Memory B cell (primary cell): Measurements from ENCODE around the gene CDC42BPA.

Experiments used
- ATAC-seq: fragments of 150-1000 bp; cut with Tn5 transposase; 2 replicates; pipeline ENCODE4 v1.10.0; 2021; ENCODE audit warnings: low read depth, mild to moderate bottlenecking, moderate library complexity
- DNase-seq, 2 donors: peaks; one replicate each; pipeline ENCODE4 v3.0.0; 2022; ENCODE audit warnings: low spot score in 2 of 2
- H3K27ac Mint-ChIP-seq: one replicate; pipeline ENCODE4 v1.8.0; 2022; ENCODE audit warnings: mild to moderate bottlenecking, moderate library complexity, mixed read lengths
- H3K27me3 Mint-ChIP-seq: one replicate; pipeline ENCODE4 v1.8.0; 2022; ENCODE audit warnings: mixed read lengths
- H3K36me3 Mint-ChIP-seq: one replicate; pipeline ENCODE4 v1.8.0; 2022; ENCODE audit warnings: mild to moderate bottlenecking, mixed read lengths
- H3K4me1 Mint-ChIP-seq: one replicate; pipeline ENCODE4 v1.8.0; 2022; ENCODE audit warnings: mixed read lengths
- H3K4me3 Mint-ChIP-seq: one replicate; pipeline ENCODE4 v1.8.0; 2022; ENCODE audit warnings: mild to moderate bottlenecking, moderate library complexity, mixed read lengths
- H3K9me3 Mint-ChIP-seq: one replicate; pipeline ENCODE4 v1.8.0; 2022; ENCODE audit warnings: mixed read lengths

CDC42BPA gene

GRCh38 chr1:227212164-227212563 lies 106.1 kb downstream of the CDC42BPA start:
- no peak for DNase-seq
- Mint-ChIP-seq H3K27me3 (peaks cover 4% of the 10 kb centered on the region), H3K27ac (no peak overlapping the region), H3K4me1 (no peaks in the 10 kb centered on the region), H3K4me3 (no peak overlapping the region), H3K9me3 (no peaks in the 10 kb centered on the region), H3K36me3 (no peaks in the 10 kb centered on the region)
- no peak for ATAC-seq

- ATAC-seq (no peak), DNase-seq (no peak)
- no peaks in the 10 kb centered on the region for H3K9me3 Mint-ChIP-seq
- H3K27me3 Mint-ChIP-seq: peaks cover 4% of the 10 kb centered on the region
- no peaks in the 10 kb centered on the region for H3K36me3 Mint-ChIP-seq
- no peaks in the 10 kb centered on the region for H3K4me1 Mint-ChIP-seq
- no peak overlapping the region for H3K4me3 Mint-ChIP-seq
- no peak overlapping the region for H3K27ac Mint-ChIP-seq
These were observed 107.7 kb downstream of the CDC42BPA start for GRCh38 chr1:227210604-227211003.

- H3K27me3 Mint-ChIP-seq: peaks cover 2% of the 10 kb centered on the region
- peaks cover 4% of the 10 kb centered on the region for H3K4me1 Mint-ChIP-seq
- ATAC-seq (no peak), DNase-seq (no peak)
- no peaks in the 10 kb centered on the region for H3K9me3 Mint-ChIP-seq
- no peak overlapping the region for H3K27ac Mint-ChIP-seq
- no peaks in the 10 kb centered on the region for H3K36me3 Mint-ChIP-seq
- no peak overlapping the region for H3K4me3 Mint-ChIP-seq
These were observed 121.2 kb downstream of the CDC42BPA start for GRCh38 chr1:227197064-227197463.

GRCh38 chr1:227192163-227192562 lies 126.1 kb downstream of the CDC42BPA start:
- no peak overlapping the region for H3K4me3 Mint-ChIP-seq
- ATAC-seq (no peak), DNase-seq (no peak)
- no peak overlapping the region for H3K27ac Mint-ChIP-seq
- H3K4me1 Mint-ChIP-seq: peaks cover 5% of the 10 kb centered on the region
- H3K27me3 Mint-ChIP-seq: peaks cover 4% of the 10 kb centered on the region
- no peaks in the 10 kb centered on the region for H3K36me3 Mint-ChIP-seq
- H3K9me3 Mint-ChIP-seq: no peaks in the 10 kb centered on the region

GRCh38 chr1:227191607-227192006 lies 126.7 kb downstream of the CDC42BPA start:
- no peak for ATAC-seq
- H3K4me3 Mint-ChIP-seq: no peak overlapping the region
- no peaks in the 10 kb centered on the region for H3K9me3 Mint-ChIP-seq

GRCh38 chr1:227190321-227190720 lies 128.0 kb downstream of the CDC42BPA start:
- H3K9me3 Mint-ChIP-seq: no peaks in the 10 kb centered on the region
- H3K36me3 Mint-ChIP-seq: no peaks in the 10 kb centered on the region
- H3K4me1 Mint-ChIP-seq: peaks cover 5% of the 10 kb centered on the region
- peaks cover 4% of the 10 kb centered on the region for H3K27me3 Mint-ChIP-seq
- ATAC-seq: no peak
- H3K27ac Mint-ChIP-seq: no peak overlapping the region
- no peak overlapping the region for H3K4me3 Mint-ChIP-seq
- no peak for DNase-seq

More at GRCh38 chr1:227191607-227192006, 126.7 kb downstream of the CDC42BPA start:
- peaks cover 5% of the 10 kb centered on the region for H3K4me1 Mint-ChIP-seq
- DNase-seq: no peak
- H3K36me3 Mint-ChIP-seq: no peaks in the 10 kb centered on the region
- H3K27me3 Mint-ChIP-seq: peaks cover 4% of the 10 kb centered on the region
- no peak overlapping the region for H3K27ac Mint-ChIP-seq

- no peak for ATAC-seq
- peaks cover 2% of the 10 kb centered on the region for H3K27me3 Mint-ChIP-seq
- H3K27ac Mint-ChIP-seq: no peak overlapping the region
These were observed 133.0 kb downstream of the CDC42BPA start for GRCh38 chr1:227185291-227185690.

GRCh38 chr1:227182012-227182411 lies 136.3 kb downstream of the CDC42BPA start:
- Mint-ChIP-seq H3K36me3 (no peaks in the 10 kb centered on the region), H3K9me3 (no peaks in the 10 kb centered on the region), H3K27me3 (peaks cover 3% of the 10 kb centered on the region), H3K4me3 (no peak overlapping the region), H3K27ac (no peak overlapping the region), H3K4me1 (no peaks in the 10 kb centered on the region)
- DNase-seq (no peak), ATAC-seq (no peak)

More at GRCh38 chr1:227185291-227185690, 133.0 kb downstream of the CDC42BPA start:
- DNase-seq: no peak
- no peaks in the 10 kb centered on the region for H3K4me1 Mint-ChIP-seq
- no peaks in the 10 kb centered on the region for H3K9me3 Mint-ChIP-seq
- no peaks in the 10 kb centered on the region for H3K36me3 Mint-ChIP-seq
- no peak overlapping the region for H3K4me3 Mint-ChIP-seq

GRCh38 chr1:227175611-227176010 lies 142.7 kb downstream of the CDC42BPA start:
- ATAC-seq (no peak), DNase-seq (no peak)
- no peaks in the 10 kb centered on the region for H3K4me1 Mint-ChIP-seq
- H3K9me3 Mint-ChIP-seq: no peaks in the 10 kb centered on the region
- no peaks in the 10 kb centered on the region for H3K36me3 Mint-ChIP-seq
- no peak overlapping the region for H3K4me3 Mint-ChIP-seq
- H3K27me3 Mint-ChIP-seq: peaks cover 3% of the 10 kb centered on the region
- H3K27ac Mint-ChIP-seq: no peak overlapping the region

GRCh38 chr1:227174164-227174563 lies 144.1 kb downstream of the CDC42BPA start:
- Mint-ChIP-seq H3K36me3 (no peaks in the 10 kb centered on the region), H3K27me3 (peaks cover 5% of the 10 kb centered on the region), H3K27ac (no peak overlapping the region), H3K9me3 (no peaks in the 10 kb centered on the region), H3K4me1 (no peaks in the 10 kb centered on the region), H3K4me3 (no peak overlapping the region)
- DNase-seq (no peak), ATAC-seq (no peak)

GRCh38 chr1:227170361-227171166 lies 147.7 kb downstream of the CDC42BPA start:
- Mint-ChIP-seq H3K27ac (no peak overlapping the region), H3K36me3 (no peaks in the 10 kb centered on the region), H3K27me3 (peaks cover 2% of the 10 kb centered on the region), H3K4me1 (peaks cover 3% of the 10 kb centered on the region), H3K9me3 (no peaks in the 10 kb centered on the region), H3K4me3 (no peak overlapping the region)
- DNase-seq (no peak), ATAC-seq (no peak)

GRCh38 chr1:227169343-227169742 lies 148.9 kb downstream of the CDC42BPA start:
- Mint-ChIP-seq H3K27ac (no peak overlapping the region), H3K9me3 (no peaks in the 10 kb centered on the region), H3K36me3 (no peaks in the 10 kb centered on the region), H3K4me3 (no peak overlapping the region), H3K27me3 (peaks cover 2% of the 10 kb centered on the region), H3K4me1 (peaks cover 3% of the 10 kb centered on the region)
- DNase-seq (no peak), ATAC-seq (no peak)

- Mint-ChIP-seq H3K4me3 (no peak overlapping the region), H3K27me3 (peaks cover 2% of the 10 kb centered on the region), H3K9me3 (no peaks in the 10 kb centered on the region), H3K4me1 (peaks cover 3% of the 10 kb centered on the region), H3K27ac (no peak overlapping the region), H3K36me3 (no peaks in the 10 kb centered on the region)
- ATAC-seq (no peak), DNase-seq (no peak)
These were observed 150.8 kb downstream of the CDC42BPA start for GRCh38 chr1:227167276-227168101.

GRCh38 chr1:227166559-227166958 lies 151.7 kb downstream of the CDC42BPA start:
- Mint-ChIP-seq H3K4me3 (no peak overlapping the region), H3K36me3 (no peaks in the 10 kb centered on the region), H3K27me3 (peaks cover 2% of the 10 kb centered on the region), H3K4me1 (peaks cover 3% of the 10 kb centered on the region), H3K9me3 (no peaks in the 10 kb centered on the region), H3K27ac (no peak overlapping the region)
- ATAC-seq (no peak), DNase-seq (no peak)
